HG03108 (cell line): ENCODE results near the gene ARFGEF2.
A peak's percentile ranks its signal among the peaks of the same experiment; 100 is the strongest.

ENCODE experiments used
- ATAC-seq: cut with Tn5 transposase; IDR thresholded peaks from one replicate; pipeline ENCODE4 v1.9.1; 2021; ENCODE audit warnings: moderate library complexity; ENCODE audit not compliant: unreplicated experiment

The ARFGEF2 gene

GRCh38 chr20:48898896-48899530 lies 22.5 kb upstream of the ARFGEF2 start:
- no peak for ATAC-seq

GRCh38 chr20:48899881-48900280 lies 21.6 kb upstream of the ARFGEF2 start:
- no peak for ATAC-seq

- ATAC-seq = no peak
Measured at GRCh38 chr20:48901326-48901725, 20.2 kb upstream of the ARFGEF2 start.

GRCh38 chr20:48903705-48904104 lies 17.8 kb upstream of the ARFGEF2 start:
- ATAC-seq = no peak

- no peak for ATAC-seq
Measured at GRCh38 chr20:48904566-48905296, 16.8 kb upstream of the ARFGEF2 start.

- ATAC-seq = no peak
Measured at GRCh38 chr20:48905297-48905647, 16.2 kb upstream of the ARFGEF2 start.

- ATAC-seq = no peak
Measured at GRCh38 chr20:48906221-48906877, 15.2 kb upstream of the ARFGEF2 start.

GRCh38 chr20:48908656-48909319 lies 12.7 kb upstream of the ARFGEF2 start:
- ATAC-seq = no peak

- no peak for ATAC-seq
Measured at GRCh38 chr20:48909910-48910309, 11.6 kb upstream of the ARFGEF2 start.

- ATAC-seq = no peak
Measured at GRCh38 chr20:48910347-48910781, 11.1 kb upstream of the ARFGEF2 start.

- ATAC-seq = peak; percentile 83
Measured at GRCh38 chr20:48912065-48912464, 9.4 kb upstream of the ARFGEF2 start.

GRCh38 chr20:48916699-48917098 lies 4.8 kb upstream of the ARFGEF2 start:
- ATAC-seq = no peak

GRCh38 chr20:48919336-48919881 lies 2.1 kb upstream of the ARFGEF2 start:
- no peak for ATAC-seq

DNA sequence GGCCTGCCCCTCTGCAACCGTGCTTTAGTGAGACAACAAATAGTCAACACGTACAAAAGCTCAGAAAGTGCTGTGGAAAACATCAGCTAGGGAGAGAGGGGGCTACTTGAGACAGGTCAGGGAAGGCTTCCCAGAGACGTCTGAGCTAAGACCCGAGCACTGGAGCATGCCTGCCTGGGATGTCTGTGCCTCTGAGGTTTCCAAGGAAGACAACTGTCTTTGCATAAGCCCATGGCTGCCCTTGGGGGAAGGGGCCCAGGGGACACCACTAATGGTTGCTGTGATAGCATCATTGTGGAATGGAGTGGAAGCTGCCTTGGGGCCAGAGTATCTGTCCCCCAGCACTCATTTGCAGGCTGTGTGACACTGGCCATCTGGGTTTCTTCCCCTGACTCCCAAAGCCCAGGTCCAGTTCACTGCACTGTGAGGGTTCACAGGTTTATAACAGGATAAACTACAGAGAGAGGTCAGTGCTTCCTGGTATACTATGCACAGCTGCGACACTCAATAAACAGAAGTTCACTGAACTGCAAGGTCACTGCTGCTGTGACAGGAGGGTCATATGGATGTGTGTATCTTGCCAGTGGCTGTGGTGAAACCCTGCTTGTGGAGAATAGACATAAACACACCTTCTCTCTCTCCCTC lies 1.5 kb upstream of the ARFGEF2 start:
- no peak for ATAC-seq

DNA sequence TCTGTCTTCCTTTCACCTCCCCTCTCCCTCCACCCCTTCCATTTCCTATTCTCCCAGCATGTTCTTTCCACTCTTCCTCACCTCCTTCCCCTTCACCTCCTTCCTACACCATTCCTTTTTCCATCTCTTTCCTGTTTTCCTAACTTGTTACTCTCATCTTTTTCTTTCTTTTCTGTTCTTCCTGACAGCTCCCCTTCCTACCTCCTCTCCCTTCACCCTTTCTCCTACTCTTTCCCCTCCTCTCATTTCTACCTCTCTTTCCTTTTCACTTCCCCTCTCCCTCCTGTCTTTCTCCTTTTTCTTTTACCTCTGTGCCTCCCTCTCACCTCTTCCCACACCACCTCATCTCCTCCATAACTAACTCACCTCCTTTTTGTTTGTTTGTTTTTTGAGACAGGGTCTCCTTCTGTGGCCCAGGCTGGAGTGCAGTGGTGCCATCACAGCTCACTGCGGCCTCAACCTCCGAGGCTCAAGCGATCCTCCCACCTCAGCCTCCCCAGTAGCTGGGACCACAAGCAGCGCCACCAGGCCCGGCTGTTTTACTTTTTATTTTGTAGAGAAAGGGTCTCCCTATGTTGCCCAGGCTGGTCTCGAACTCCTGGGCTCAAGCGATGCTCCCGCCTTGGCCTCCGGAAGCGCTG lies 864 bp upstream of the ARFGEF2 start:
- ATAC-seq = no peak

DNA sequence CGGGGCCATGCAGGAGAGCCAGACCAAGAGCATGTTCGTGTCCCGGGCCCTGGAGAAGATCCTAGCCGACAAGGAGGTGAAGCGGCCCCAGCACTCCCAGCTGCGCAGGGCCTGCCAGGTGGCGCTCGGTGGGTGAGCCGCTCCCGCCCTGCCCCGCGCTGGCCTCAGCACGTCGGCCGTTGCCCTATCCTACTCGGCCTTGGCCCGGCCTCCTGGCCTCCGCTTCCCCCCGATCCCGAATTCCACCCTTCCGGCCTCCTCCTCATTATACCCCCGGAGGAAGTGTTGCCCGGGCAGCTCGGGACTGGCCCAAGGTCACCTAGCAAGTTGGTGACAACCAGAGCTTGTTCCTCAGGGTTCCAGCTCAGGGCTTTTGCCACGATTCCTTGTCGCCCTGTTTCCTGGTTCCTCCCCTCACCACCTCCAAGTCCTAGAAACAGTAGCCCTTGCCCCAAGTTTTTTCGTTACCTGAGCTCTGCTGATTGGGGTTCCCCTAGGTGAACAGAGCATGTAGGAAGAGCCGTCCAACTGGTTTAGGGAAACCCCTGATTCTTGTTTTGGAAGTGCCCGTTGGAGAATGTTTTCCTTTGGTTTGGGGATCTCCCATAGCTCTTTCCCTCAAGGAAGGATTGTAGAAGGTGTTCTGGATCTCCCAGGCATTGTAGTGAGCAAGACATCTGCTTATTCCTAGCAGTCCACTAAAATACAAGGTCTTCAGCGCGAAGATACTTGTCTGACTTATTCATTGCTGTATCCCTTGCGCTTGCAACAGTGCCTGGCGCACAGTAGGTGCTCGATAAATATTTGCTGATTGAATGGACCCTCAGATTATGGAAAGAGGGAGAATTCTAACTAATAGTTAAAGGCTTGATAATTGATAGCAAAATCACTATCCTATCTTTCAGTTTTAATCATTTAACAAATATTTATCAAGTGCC lies 641 bp downstream of the ARFGEF2 start:
- peak; percentile 39 for ATAC-seq

DNA sequence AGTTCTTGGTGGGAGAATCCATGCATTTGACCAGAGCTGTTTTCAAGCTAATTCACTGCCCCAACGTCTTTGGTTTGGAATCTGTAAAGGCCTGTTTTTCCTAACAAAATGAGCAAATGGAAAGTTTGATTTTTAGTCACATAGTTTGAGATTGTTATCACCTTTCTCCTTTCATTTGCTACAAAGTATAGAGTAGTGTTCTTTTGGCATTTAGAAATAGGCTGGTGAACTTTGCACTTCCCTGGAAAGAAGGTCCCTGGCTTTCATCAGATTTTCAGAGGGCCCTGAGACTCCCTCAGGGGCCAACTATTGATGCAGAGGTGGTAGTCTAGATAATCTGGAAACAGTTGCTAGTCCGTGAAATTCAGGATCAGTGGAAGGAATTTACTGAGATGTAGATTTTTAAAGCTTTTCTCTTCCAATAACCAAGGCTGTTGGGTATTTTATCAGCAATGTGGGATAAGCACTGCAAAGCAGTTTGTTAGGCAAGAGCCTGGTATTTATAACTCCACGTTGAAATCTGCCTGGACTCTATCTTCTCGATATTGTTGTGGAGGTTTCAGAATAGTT lies 1.7 kb downstream of the ARFGEF2 start:
- ATAC-seq = no peak

GRCh38 chr20:48924756-48925109 lies 3.2 kb downstream of the ARFGEF2 start:
- ATAC-seq = no peak

DNA sequence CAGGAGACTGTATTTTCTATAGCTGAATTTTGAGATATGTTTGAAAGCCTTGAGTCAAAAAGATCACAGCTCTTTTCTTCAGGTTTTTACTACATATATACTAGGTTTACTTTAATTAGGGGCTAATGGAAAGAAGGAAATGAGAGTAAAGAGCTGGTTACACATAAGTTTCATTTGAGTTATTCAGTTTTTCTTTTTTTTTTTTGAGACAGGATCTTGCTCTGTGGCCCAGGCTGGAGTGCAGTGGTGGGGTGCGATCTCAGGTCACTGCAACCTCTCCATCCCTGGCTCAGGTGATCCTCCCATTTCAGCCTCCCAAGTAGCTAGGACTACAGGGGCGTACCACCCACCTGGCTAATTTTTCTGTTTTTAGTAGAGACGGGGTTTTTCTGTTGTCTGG lies 4.8 kb downstream of the ARFGEF2 start:
- no peak for ATAC-seq
